ENCODE data around the gene HCN3.

HCN3 gene

GRCh38 chr1:155300024-155300423 is 22.8 kb downstream of the HCN3 start:
- no peak overlapping the region for H3K4me3 ChIP-seq (replicated peaks; ENCODE audit: insufficient read depth, low read length)
- TF ChIP-seq, protein P1, sequence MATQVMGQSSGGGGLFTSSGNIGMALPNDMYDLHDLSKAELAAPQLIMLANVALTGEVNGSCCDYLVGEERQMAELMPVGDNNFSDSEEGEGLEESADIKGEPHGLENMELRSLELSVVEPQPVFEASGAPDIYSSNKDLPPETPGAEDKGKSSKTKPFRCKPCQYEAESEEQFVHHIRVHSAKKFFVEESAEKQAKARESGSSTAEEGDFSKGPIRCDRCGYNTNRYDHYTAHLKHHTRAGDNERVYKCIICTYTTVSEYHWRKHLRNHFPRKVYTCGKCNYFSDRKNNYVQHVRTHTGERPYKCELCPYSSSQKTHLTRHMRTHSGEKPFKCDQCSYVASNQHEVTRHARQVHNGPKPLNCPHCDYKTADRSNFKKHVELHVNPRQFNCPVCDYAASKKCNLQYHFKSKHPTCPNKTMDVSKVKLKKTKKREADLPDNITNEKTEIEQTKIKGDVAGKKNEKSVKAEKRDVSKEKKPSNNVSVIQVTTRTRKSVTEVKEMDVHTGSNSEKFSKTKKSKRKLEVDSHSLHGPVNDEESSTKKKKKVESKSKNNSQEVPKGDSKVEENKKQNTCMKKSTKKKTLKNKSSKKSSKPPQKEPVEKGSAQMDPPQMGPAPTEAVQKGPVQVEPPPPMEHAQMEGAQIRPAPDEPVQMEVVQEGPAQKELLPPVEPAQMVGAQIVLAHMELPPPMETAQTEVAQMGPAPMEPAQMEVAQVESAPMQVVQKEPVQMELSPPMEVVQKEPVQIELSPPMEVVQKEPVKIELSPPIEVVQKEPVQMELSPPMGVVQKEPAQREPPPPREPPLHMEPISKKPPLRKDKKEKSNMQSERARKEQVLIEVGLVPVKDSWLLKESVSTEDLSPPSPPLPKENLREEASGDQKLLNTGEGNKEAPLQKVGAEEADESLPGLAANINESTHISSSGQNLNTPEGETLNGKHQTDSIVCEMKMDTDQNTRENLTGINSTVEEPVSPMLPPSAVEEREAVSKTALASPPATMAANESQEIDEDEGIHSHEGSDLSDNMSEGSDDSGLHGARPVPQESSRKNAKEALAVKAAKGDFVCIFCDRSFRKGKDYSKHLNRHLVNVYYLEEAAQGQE (IDR thresholded peaks at IDR 0.05; ENCODE audit: insufficient replicate concordance, low read depth), result no peak
- TF ChIP-seq POLR2AphosphoS5 (IDR thresholded peaks at IDR 0.05; ENCODE audit: low read depth) (no peak), GABPA (IDR thresholded peaks at IDR 0.05; ENCODE audit: low read depth) (no peak), CTCF (IDR thresholded peaks at IDR 0.05; ENCODE audit: insufficient read depth, low read length) (no peak), SPI1 (IDR thresholded peaks at IDR 0.05; ENCODE audit: borderline replicate concordance, low read depth) (no peak)
- no peak overlapping the region for H3K27ac ChIP-seq (replicated peaks)
- no peak for DNase-seq (ENCODE audit: low read depth in 1 of 2, low spot score in 1 of 2)
- peaks cover under 1% of the 10 kb centered on the region for H3K27me3 ChIP-seq (ENCODE audit: insufficient read depth, poor library complexity, severe bottlenecking)

DNA sequence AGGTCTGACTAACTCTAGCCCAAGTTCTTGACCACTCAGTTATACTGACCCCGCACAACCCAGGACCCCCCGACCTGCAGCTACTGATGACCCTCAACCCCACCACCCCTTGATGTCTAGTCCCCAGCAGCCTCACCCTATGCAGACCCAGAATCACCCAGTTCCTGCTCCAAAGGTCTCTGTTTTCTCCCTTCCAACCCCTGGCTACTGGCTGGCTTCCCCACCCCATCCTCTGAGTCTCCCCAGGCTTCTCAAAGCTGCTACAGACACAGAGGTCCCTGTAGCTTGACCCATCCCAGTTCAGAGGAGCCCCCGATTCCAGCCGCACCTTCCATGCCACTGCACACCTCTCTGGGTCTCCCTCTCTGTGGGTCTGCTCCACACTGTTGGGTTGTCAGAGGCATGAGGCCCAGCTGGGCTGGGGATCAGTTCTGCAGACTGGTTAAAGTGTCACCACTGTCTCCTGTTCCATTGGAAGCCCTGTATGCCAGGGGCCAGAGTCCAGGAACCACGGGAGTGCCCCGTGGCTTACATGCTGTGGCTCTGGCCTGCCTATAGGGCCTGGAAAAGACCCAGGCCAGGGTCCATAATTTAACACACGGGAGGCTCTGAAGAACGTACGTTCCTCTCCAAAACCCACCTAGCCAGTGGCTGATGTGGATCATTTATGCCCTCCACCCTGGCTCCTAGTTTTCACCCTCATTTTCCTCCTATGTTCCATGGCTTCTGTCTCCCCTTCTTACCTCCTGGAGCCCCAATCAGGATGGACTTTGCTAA is 23.5 kb downstream of the HCN3 start:
- no peak overlapping the region for H3K27ac ChIP-seq (replicated peaks)
- TF ChIP-seq SPI1 (IDR thresholded peaks at IDR 0.05; ENCODE audit: borderline replicate concordance, low read depth) (no peak), GABPA (IDR thresholded peaks at IDR 0.05; ENCODE audit: low read depth) (no peak), POLR2AphosphoS5 (IDR thresholded peaks at IDR 0.05; ENCODE audit: low read depth) (no peak), CTCF (IDR thresholded peaks at IDR 0.05; ENCODE audit: insufficient read depth, low read length) (no peak)
- TF ChIP-seq, protein P1 (IDR thresholded peaks at IDR 0.05; ENCODE audit: insufficient replicate concordance, low read depth), result no peak
- H3K27me3 ChIP-seq (ENCODE audit: insufficient read depth, poor library complexity, severe bottlenecking), result no peaks in the 10 kb centered on the region
- no peak overlapping the region for H3K4me3 ChIP-seq (replicated peaks; ENCODE audit: insufficient read depth, low read length)
- DNase-seq (ENCODE audit: low read depth in 1 of 2, low spot score in 1 of 2), result no peak

- no peak within 1 kb of the TSS for H3K27ac ChIP-seq (replicated peaks)
- no peak for TF ChIP-seq GABPA (IDR thresholded peaks at IDR 0.05; ENCODE audit: low read depth)
- no peak for TF ChIP-seq CTCF (IDR thresholded peaks at IDR 0.05; ENCODE audit: insufficient read depth, low read length)
- TF ChIP-seq POLR2AphosphoS5 (IDR thresholded peaks at IDR 0.05; ENCODE audit: low read depth), result no peak
- no peak for TF ChIP-seq SPI1 (IDR thresholded peaks at IDR 0.05; ENCODE audit: borderline replicate concordance, low read depth)
- no peak for DNase-seq (ENCODE audit: low read depth in 1 of 2, low spot score in 1 of 2)
- H3K27me3 ChIP-seq (ENCODE audit: insufficient read depth, poor library complexity, severe bottlenecking), result no peaks in the 10 kb centered on the region
- no peak within 1 kb of the TSS for H3K4me3 ChIP-seq (replicated peaks; ENCODE audit: insufficient read depth, low read length)
Measured at GRCh38 chr1:155301342-155301841, 24.1 kb downstream of the HCN3 start, which contains the start of gene PKLR. PKLR (minus strand) TSS chr1:155301438; CDS start chr1:155301395, 43 bp downstream.
